ENCODE results near the gene CNOT1. TPM values are rescaled to one million over a fixed set of nuclear protein-coding genes. Genes with fewer than 3 reads are reported as not detected.

Gene CNOT1
- total and polyA plus RNA-seq, 2 of the 4 experiments (the other 2 are of a cell fraction), result 85.5 to 357 TPM

GRCh38 chr16:58548378-58548777 is 81.2 kb downstream of the CNOT1 start:
- Histone ChIP-seq H3K27me3 (ENCODE audit: control insufficient read depth, insufficient read depth, low read length) (no peaks in the 10 kb centered on the region), H3K79me1 (ENCODE audit: low read depth in 1 of 2, low read length in 2 of 2) (peaks cover 17 to 21% of the 10 kb centered on the region in 2 experiments; a peak in 3 of 4 replicates), H3K4ac (ENCODE audit: low read depth, low read length) (no peak overlapping the region), H3K9me3 (ENCODE audit: control insufficient read depth, insufficient read depth, low read length) (no peaks in the 10 kb centered on the region), H3K18ac (ENCODE audit: low read depth, low read length) (no peak overlapping the region), H3K4me2 (ENCODE audit: low read depth, low read length) (no peak overlapping the region), H3K23ac (ENCODE audit: low read depth, low read length) (no peak overlapping the region), H2BK20ac (ENCODE audit: low read depth, low read length) (no peak overlapping the region), H4K20me1 (ENCODE audit: insufficient read depth, low read length) (peaks cover 4% of the 10 kb centered on the region; the same call in 1 of the 2 replicates), H3K9ac (ENCODE audit: low read depth, low read length) (no peak overlapping the region), H3K56ac (ENCODE audit: extremely low read depth, insufficient read depth, low read length) (no peak overlapping the region), H2BK120ac (ENCODE audit: low read depth, low read length) (no peak overlapping the region), H2AFZ (replicated peaks; ENCODE audit: low read length, poor library complexity) (no peak overlapping the region), H2AK9ac (replicated peaks; ENCODE audit: low read depth, low read length, poor library complexity) (no peak overlapping the region), H2BK5ac (ENCODE audit: low read depth, low read length, poor library complexity, severe bottlenecking) (no peak overlapping the region), H4K5ac (ENCODE audit: low read depth, low read length) (no peak overlapping the region), H3K27ac (ENCODE audit: insufficient read depth, low read length) (no peak overlapping the region), H2AK5ac (ENCODE audit: low read depth, low read length) (no peak overlapping the region), H3K14ac (replicated peaks; ENCODE audit: low read depth, low read length) (no peak overlapping the region), H4K91ac (ENCODE audit: insufficient read depth, low read depth, low read length) (no peak overlapping the region), H3K4me1 (ENCODE audit: control insufficient read depth, insufficient read depth, low read length) (no peaks in the 10 kb centered on the region), H2BK15ac (ENCODE audit: low read depth, low read length) (no peak overlapping the region), H3K9me1 (ENCODE audit: insufficient read depth, low read length) (no peaks in the 10 kb centered on the region; the same call in 1 of the 2 replicates), H3K4me3 (ENCODE audit: insufficient read depth, low read depth, low read length) (no peak overlapping the region), H3K36me3 (ENCODE audit: control insufficient read depth, insufficient read depth, low read length) (peaks cover 45% of the 10 kb centered on the region), H4K8ac (ENCODE audit: low read depth in 2 of 2, low read length in 2 of 2) (no peak overlapping the region)
- WGBS, 2 experiments (ENCODE audit: extremely low coverage in 2 of 2, insufficient read length in 1 of 2), result no CpG with 5 or more reads among the region's 2 CpGs
- intact Hi-C loops (cut with micrococcal nuclease) (loop anchor here (2.0 kb wide), 1 partner anchor 14 kb away; no protein-coding TSS in a partner anchor), in situ Hi-C loops (cut with MboI; ENCODE audit: low sequenced_read_pairs) (no loop called here), dilution Hi-C loops (cut with HindIII; ENCODE audit: low sequenced_read_pairs, unreplicated experiment) (no loop called here)
- ATAC-seq (ENCODE audit: low read depth), result no peak; the same call in 1 of the 2 replicates
- ChIA-PET CTCF (interaction anchor here (1.0 to 1.4 kb wide), 2 partner anchors 11 to 12 kb away, joined by 3 read pairs; no protein-coding TSS in a partner anchor), POLR2A (ENCODE audit: unreplicated experiment) (interaction anchor here (0.5 kb wide), 1 partner anchor 75 kb away, joined by 4 read pairs; no protein-coding TSS in a partner anchor)
- DNase-seq, result no peak
- BruUV-seq (replicated peaks), result no TSS peak
- TF ChIP-seq POLR2A (IDR thresholded peaks at IDR 0.05; ENCODE audit: low read depth, low read length) (no peak), CHD1 (IDR thresholded peaks at IDR 0.05; ENCODE audit: low read depth, low read length) (no peak), ELK1 (IDR thresholded peaks at IDR 0.05; ENCODE audit: borderline replicate concordance, low read depth, low read length) (no peak), SMC3 (IDR thresholded peaks at IDR 0.05; ENCODE audit: low read depth, low read length) (no peak), BHLHE40 (IDR thresholded peaks at IDR 0.05; ENCODE audit: low read depth, low read length) (no peak), RFX5 (IDR thresholded peaks at IDR 0.05; ENCODE audit: low read depth, low read length) (no peak), CEBPB (IDR thresholded peaks at IDR 0.05; ENCODE audit: low read depth, low read length) (no peak)

Data from IMR-90 (cell line).